Gastroesophageal sphincter (tissue), 4 donors: ENCODE results near the gene MAP3K12. TPM values are rescaled to one million over a fixed set of nuclear protein-coding genes. Genes with fewer than 3 reads are reported as not detected.
"Not testable (repeated sequence)": the region's sequence is repeated elsewhere in the genome, so short reads cannot be mapped to it uniquely, and the experiment has no call there.

ENCODE experiments used
- ATAC-seq: fragments of 150-250 bp; one replicate; pipeline ENCODE4 v1.9.1; 2016; ENCODE audit warnings: mild to moderate bottlenecking, moderate library complexity
- H3K27ac ChIP-seq, 4 donors: fragments of 200-600 bp; sonication (generic) in 3 of 4; 1 replicate in 3 of 4; 2 replicates in 1 of 4; pipeline ENCODE4 v1.5.1; 2016 to 2019
- H3K27me3 ChIP-seq: fragments of 200-600 bp; sonication (generic); one replicate; pipeline ENCODE4 v1.5.1; 2019
- H3K36me3 ChIP-seq, 2 donors: fragments of 200-600 bp; sonication (generic); one replicate each; pipeline ENCODE4 v1.5.1; 2019; ENCODE audit warnings: control low read depth in 1 of 2
- H3K4me1 ChIP-seq, 3 donors: fragments of 200-600 bp; sonication (generic); 1 replicate in 2 of 3; 2 replicates in 1 of 3; pipeline ENCODE4 v1.5.1; 2016 to 2019; ENCODE audit warnings: control low read depth in 2 of 3
- H3K4me3 ChIP-seq, 2 donors: fragments of 200-600 bp; sonication (generic); one replicate each; pipeline ENCODE4 v1.5.1; 2019; ENCODE audit warnings: mild to moderate bottlenecking in 1 of 2, moderate library complexity in 1 of 2
- H3K9me3 ChIP-seq, 3 donors: fragments of 200-600 bp; sonication (generic); one replicate each; pipeline ENCODE4 v1.5.1; 2017 to 2019; ENCODE audit warnings: control low read depth in 2 of 3
- EP300 ChIP-seq: sonication (generic); formaldehyde crosslinking; IDR thresholded peaks from one replicate; pipeline ENCODE4 v1.6.1; 2017; ENCODE audit warnings: antibody characterized with exemption, mild to moderate bottlenecking
- POLR2A ChIP-seq, 2 donors: fragments of 450-650 bp; IDR thresholded peaks; one replicate each; pipeline ENCODE4 v1.6.1; 2017; ENCODE audit warnings: antibody characterized with exemption in 2 of 2, mild to moderate bottlenecking in 2 of 2, moderate library complexity in 1 of 2
- POLR2AphosphoS5 ChIP-seq: sonication (generic); formaldehyde crosslinking; IDR thresholded peaks from one replicate; pipeline ENCODE4 v1.6.1; 2017; ENCODE audit warnings: antibody characterized with exemption
- WGBS, 2 donors: methylation state at CpG; one replicate each; pipeline ENCODE4 v1.1.5; 2018; ENCODE audit warnings: low coverage in 1 of 2; 5-methylcytosine and 5-hydroxymethylcytosine counted together
- total RNA-seq, 4 donors: library from RNA; depleted of rRNA; stranded (reverse); fragments of >200 nt; gene quantifications; one replicate each; pipeline ENCODE4 v1.1.0, GENCODE V29; 2016
- TF ChIP-seq, protein P1 (sequence below), 4 experiments: fragments of 200-600 bp in 2 of 4; fragments of 450-650 bp in 2 of 4; sonication (generic) in 1 of 4; IDR thresholded peaks; one replicate each; pipeline ENCODE4 v1.5.1; 2017 to 2019; ENCODE audit warnings: antibody characterized with exemption in 4 of 4, mild to moderate bottlenecking in 2 of 4, moderate library complexity in 2 of 4

MAP3K12 gene, protein sequence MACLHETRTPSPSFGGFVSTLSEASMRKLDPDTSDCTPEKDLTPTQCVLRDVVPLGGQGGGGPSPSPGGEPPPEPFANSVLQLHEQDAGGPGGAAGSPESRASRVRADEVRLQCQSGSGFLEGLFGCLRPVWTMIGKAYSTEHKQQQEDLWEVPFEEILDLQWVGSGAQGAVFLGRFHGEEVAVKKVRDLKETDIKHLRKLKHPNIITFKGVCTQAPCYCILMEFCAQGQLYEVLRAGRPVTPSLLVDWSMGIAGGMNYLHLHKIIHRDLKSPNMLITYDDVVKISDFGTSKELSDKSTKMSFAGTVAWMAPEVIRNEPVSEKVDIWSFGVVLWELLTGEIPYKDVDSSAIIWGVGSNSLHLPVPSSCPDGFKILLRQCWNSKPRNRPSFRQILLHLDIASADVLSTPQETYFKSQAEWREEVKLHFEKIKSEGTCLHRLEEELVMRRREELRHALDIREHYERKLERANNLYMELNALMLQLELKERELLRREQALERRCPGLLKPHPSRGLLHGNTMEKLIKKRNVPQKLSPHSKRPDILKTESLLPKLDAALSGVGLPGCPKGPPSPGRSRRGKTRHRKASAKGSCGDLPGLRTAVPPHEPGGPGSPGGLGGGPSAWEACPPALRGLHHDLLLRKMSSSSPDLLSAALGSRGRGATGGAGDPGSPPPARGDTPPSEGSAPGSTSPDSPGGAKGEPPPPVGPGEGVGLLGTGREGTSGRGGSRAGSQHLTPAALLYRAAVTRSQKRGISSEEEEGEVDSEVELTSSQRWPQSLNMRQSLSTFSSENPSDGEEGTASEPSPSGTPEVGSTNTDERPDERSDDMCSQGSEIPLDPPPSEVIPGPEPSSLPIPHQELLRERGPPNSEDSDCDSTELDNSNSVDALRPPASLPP
- 10 to 100 TPM; 14.8 to 41.9 (median 20.3) TPM for total RNA-seq

DNA sequence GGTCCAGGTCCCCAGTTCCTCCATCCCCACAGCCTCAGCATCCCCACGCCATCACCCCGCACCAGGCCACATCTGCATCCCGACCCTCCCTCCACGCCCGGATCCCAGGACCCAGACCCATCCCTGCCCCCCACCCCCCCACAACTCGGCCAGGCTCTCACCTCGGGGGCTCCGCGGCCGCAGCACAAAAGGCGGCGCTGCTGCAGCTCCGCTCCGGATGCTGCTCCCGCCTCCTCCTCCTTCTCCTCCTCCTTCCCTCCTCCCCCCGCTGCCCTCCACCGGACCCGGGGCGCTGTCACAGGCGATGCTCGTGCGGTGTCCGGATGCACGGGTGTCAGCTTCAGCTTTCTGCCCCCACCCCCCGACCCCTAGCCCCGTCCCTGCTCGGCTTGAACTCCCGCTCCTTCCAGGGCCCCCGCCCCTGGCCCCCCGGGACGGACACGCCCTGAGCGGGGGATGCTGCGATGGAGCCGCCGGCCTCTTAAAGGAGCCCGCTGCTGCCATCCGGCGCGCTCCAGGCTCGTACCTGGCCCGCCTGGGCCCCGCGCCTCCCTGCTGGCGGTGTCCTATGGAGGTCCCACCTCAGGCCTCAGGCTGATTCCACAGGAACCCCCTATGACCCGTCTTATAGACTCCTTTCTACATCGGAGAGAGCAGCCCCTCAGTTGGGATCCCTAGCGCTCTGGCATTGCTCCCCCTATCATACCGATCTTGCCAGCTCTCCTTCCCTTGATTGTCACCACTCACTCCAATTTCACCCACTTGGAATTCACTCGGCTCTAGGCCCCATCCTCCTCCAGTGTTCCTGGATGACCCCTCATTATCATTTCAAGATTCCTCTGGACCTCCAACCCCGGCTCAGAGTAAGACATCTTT, at the start of gene MAP3K12:
Gene MAP3K12 (minus strand): TSS at position 193 of the 876 bp plus-strand sequence. CDS start 12,067 bp downstream, outside the sequence.
- H3K9me3 ChIP-seq = no peaks in the 10 kb centered on the region
- peak within 1 kb of the TSS; percentile 78 to 87 for H3K4me3 ChIP-seq
- H3K36me3 ChIP-seq = peaks cover 0 to 14% of the 10 kb centered on the region in 2 donors
- ATAC-seq = no peak
- peaks cover 0 to 71% (median 25%) of the 10 kb centered on the region in 3 donors for H3K4me1 ChIP-seq
- 1 to 4% methylated on average over 7 to 15 of the region's 51 CpGs for WGBS, 2 donors
- TF ChIP-seq, protein P1, sequence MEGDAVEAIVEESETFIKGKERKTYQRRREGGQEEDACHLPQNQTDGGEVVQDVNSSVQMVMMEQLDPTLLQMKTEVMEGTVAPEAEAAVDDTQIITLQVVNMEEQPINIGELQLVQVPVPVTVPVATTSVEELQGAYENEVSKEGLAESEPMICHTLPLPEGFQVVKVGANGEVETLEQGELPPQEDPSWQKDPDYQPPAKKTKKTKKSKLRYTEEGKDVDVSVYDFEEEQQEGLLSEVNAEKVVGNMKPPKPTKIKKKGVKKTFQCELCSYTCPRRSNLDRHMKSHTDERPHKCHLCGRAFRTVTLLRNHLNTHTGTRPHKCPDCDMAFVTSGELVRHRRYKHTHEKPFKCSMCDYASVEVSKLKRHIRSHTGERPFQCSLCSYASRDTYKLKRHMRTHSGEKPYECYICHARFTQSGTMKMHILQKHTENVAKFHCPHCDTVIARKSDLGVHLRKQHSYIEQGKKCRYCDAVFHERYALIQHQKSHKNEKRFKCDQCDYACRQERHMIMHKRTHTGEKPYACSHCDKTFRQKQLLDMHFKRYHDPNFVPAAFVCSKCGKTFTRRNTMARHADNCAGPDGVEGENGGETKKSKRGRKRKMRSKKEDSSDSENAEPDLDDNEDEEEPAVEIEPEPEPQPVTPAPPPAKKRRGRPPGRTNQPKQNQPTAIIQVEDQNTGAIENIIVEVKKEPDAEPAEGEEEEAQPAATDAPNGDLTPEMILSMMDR (IDR thresholded peaks at IDR 0.05) = peak in 1 of 4 experiments; percentile 47
- no peak for TF ChIP-seq POLR2A (IDR thresholded peaks at IDR 0.05)
- TF ChIP-seq POLR2AphosphoS5 = no peak
- H3K27me3 ChIP-seq = no peaks in the 10 kb centered on the region
- H3K27ac ChIP-seq = peak within 1 kb of the TSS; percentile 91 to 99 (median 96)

DNA sequence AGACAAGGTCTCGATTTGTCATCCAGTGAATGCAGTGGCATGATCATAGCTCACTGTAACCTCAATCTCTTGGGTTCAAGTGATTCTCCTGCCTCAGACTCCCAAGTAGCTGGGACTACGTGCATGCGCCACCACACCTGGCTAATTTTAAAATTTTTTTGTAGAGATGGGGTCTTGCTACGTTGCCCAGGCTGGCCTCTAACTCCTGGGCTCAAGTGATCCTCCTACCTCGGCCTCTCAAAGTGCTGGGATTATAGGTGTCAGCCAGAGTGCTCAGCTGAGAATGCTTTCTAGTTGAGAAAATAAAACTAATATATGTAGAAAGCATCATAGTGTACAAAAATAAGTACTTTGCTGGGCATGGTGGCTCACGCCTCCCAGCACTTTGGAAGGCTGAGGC, 49.1 kb upstream of the MAP3K12 start:
- WGBS, 2 donors = 96 to 98% methylated on average over 4 of the region's 6 CpGs
- not testable (repeated sequence) for ATAC-seq
- H3K36me3 ChIP-seq = peaks cover 0 to 70% of the 10 kb centered on the region in 2 donors

DNA sequence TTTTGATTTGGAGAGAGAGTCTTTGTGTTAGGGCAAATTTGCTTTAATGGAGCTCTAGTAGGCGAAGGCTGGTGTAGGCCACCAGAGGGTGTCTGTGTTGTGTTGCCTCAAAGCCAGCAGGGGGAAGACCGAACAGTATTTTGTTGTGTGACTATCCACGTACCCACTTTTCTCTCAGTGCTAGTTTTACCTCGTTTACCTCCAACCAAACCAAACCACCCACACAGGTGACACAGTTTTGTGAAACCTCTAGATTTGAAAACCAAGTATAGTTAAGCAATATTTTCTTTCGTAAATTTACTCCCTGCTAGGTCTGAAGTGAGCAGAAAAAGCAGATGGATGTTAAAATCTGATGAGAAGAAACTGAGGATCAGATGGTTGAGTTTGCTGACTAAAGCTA, 44.3 kb upstream of the MAP3K12 start:
- Histone ChIP-seq H3K27ac (peak overlapping the region; percentile 63 to 69 (median 68)), H3K4me3 (no peak overlapping the region), H3K27me3 (no peaks in the 10 kb centered on the region), H3K36me3 (peaks cover 0 to 75% of the 10 kb centered on the region in 2 donors), H3K9me3 (no peaks in the 10 kb centered on the region), H3K4me1 (peaks cover 0 to 28% (median 2%) of the 10 kb centered on the region in 3 donors)
- WGBS, 2 donors = 8 to 13% methylated on average over 5 of the region's 5 CpGs
- ATAC-seq = peak; percentile 90
- TF ChIP-seq POLR2AphosphoS5 = no peak
- TF ChIP-seq, protein P1 (IDR thresholded peaks at IDR 0.05) = peak; percentile 79 to 98 (median 90)

More for the DNA sequence above, 49.1 kb upstream of the MAP3K12 start:
- H3K4me1 ChIP-seq = peaks cover 0 to 34% (median 0%) of the 10 kb centered on the region in 3 donors
- H3K9me3 ChIP-seq, H3K4me3 ChIP-seq, H3K27me3 ChIP-seq, H3K27ac ChIP-seq: not testable (repeated sequence)

DNA sequence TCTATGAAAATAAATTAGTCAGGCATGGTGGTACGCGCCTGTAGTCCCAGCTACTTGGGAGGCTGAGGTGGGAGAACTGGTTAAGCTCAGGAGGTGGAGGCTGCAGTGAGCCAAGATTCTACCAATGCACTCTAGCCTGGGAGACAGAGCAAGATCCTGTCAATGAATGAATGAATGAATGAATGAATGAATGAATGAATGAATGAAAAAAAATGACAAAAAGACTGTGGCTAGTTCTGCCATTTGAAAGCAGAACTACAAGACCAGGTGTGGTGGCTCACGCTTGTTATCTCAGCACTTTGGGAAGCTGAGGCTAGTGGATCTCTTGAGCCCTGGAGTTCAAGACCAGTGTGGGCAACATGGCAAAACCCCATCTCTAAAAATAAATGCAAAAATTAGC, 40.3 kb upstream of the MAP3K12 start:
- no peak overlapping the region for H3K4me3 ChIP-seq
- TF ChIP-seq EP300 (no peak), POLR2AphosphoS5 (no peak), POLR2A (IDR thresholded peaks at IDR 0.05) (no peak)
- TF ChIP-seq, protein P1 (IDR thresholded peaks at IDR 0.05) = no peak
- peak overlapping the region in 1 of 4 donors; percentile 49 for H3K27ac ChIP-seq
- peaks cover 0 to 25% (median 5%) of the 10 kb centered on the region in 3 donors for H3K4me1 ChIP-seq
- ATAC-seq = no peak
- no peaks in the 10 kb centered on the region for H3K27me3 ChIP-seq
- H3K9me3 ChIP-seq = no peaks in the 10 kb centered on the region
- H3K36me3 ChIP-seq = peaks cover 0 to 88% of the 10 kb centered on the region in 2 donors
- WGBS, 2 donors = 100% methylated on average over 3 of the region's 3 CpGs
